Chondrocyte (in vitro differentiated cells): ENCODE measurements around the gene PNPLA6. TPM values are rescaled to one million over a fixed set of nuclear protein-coding genes. Genes with fewer than 3 reads are reported as not detected.

ENCODE experiments used
- DNase-seq: peaks from one replicate; pipeline ENCODE4 v3.0.0; 2021; ENCODE audit warnings: mixed read lengths, low spot score
- H3K27ac Mint-ChIP-seq: one replicate; pipeline ENCODE4 v1.8.0; 2021; ENCODE audit warnings: mild to moderate bottlenecking, moderate library complexity, mixed read lengths; ENCODE audit not compliant: unreplicated experiment
- H3K27me3 Mint-ChIP-seq: 2 replicates; pipeline ENCODE4 v1.8.0; 2021; ENCODE audit warnings: low read depth, mixed read lengths
- H3K36me3 Mint-ChIP-seq: 2 replicates; pipeline ENCODE4 v1.8.0; 2021; ENCODE audit warnings: low read depth, mixed read lengths
- H3K4me1 Mint-ChIP-seq: 2 replicates; pipeline ENCODE4 v1.8.0; 2021; ENCODE audit warnings: low read depth, mild to moderate bottlenecking, mixed read lengths
- H3K4me3 Mint-ChIP-seq: one replicate; pipeline ENCODE4 v1.8.0; 2021; ENCODE audit warnings: mild to moderate bottlenecking, moderate library complexity, mixed read lengths; ENCODE audit not compliant: unreplicated experiment
- H3K9me3 Mint-ChIP-seq: 2 replicates; pipeline ENCODE4 v1.8.0; 2021; ENCODE audit warnings: low read depth, mixed read lengths
- CTCF ChIP-seq: fragments of 200-600 bp; sonication (generic); IDR thresholded peaks from 2 replicates; pipeline ENCODE4 v1.5.0; 2021; ENCODE audit warnings: antibody characterized with exemption, mild to moderate bottlenecking, moderate library complexity
- total RNA-seq: library from RNA; stranded (reverse); gene quantifications from 3 replicates; pipeline ENCODE4 v1.2.1, GENCODE V29; 2021

Gene PNPLA6
- total RNA-seq, 1 donor from 2014 or later: 87.9 TPM

- no peak overlapping the region for H3K27ac Mint-ChIP-seq
- H3K27me3 Mint-ChIP-seq: no peaks in the 10 kb centered on the region
- no peaks in the 10 kb centered on the region for H3K9me3 Mint-ChIP-seq
- TF ChIP-seq CTCF: no peak
- H3K4me3 Mint-ChIP-seq: no peak overlapping the region
- no peak for DNase-seq
- H3K4me1 Mint-ChIP-seq: peaks cover 4% of the 10 kb centered on the region
- no peaks in the 10 kb centered on the region for H3K36me3 Mint-ChIP-seq
Measured at GRCh38 chr19:7509625-7510024, 25.9 kb upstream of the PNPLA6 start.

GRCh38 chr19:7512400-7512851 is 23.1 kb upstream of the PNPLA6 start:
- TF ChIP-seq CTCF: no peak
- no peaks in the 10 kb centered on the region for H3K27me3 Mint-ChIP-seq
- H3K4me3 Mint-ChIP-seq: no peak overlapping the region

GRCh38 chr19:7513809-7514642 is 21.5 kb upstream of the PNPLA6 start:
- Mint-ChIP-seq H3K4me3 (no peak overlapping the region), H3K27me3 (no peaks in the 10 kb centered on the region), H3K36me3 (no peaks in the 10 kb centered on the region), H3K4me1 (peaks cover 22% of the 10 kb centered on the region), H3K9me3 (no peaks in the 10 kb centered on the region), H3K27ac (no peak overlapping the region)
- TF ChIP-seq CTCF: no peak
- DNase-seq: no peak

More at GRCh38 chr19:7512400-7512851, 23.1 kb upstream of the PNPLA6 start:
- DNase-seq: no peak
- Mint-ChIP-seq H3K9me3 (no peaks in the 10 kb centered on the region), H3K4me1 (peaks cover 23% of the 10 kb centered on the region), H3K36me3 (no peaks in the 10 kb centered on the region), H3K27ac (no peak overlapping the region)

- no peak for DNase-seq
- Mint-ChIP-seq H3K36me3 (no peaks in the 10 kb centered on the region), H3K27ac (peak overlapping the region; percentile 94), H3K4me1 (peaks cover 22% of the 10 kb centered on the region), H3K9me3 (no peaks in the 10 kb centered on the region), H3K27me3 (no peaks in the 10 kb centered on the region), H3K4me3 (peak overlapping the region; percentile 76)
- TF ChIP-seq CTCF: no peak
Measured at GRCh38 chr19:7515110-7515644, 20.3 kb upstream of the PNPLA6 start.

GRCh38 chr19:7515645-7516151 is 19.8 kb upstream of the PNPLA6 start, which contains the start of gene ZNF358:
ZNF358 (plus strand) TSS chr19:7516103; CDS start chr19:7519243, 3,140 bp downstream.
- Mint-ChIP-seq H3K36me3 (no peaks in the 10 kb centered on the region), H3K27me3 (no peaks in the 10 kb centered on the region), H3K27ac (peak within 1 kb of the TSS; percentile 94), H3K4me3 (peak within 1 kb of the TSS; percentile 81), H3K9me3 (no peaks in the 10 kb centered on the region), H3K4me1 (peaks cover 22% of the 10 kb centered on the region)
- no peak for TF ChIP-seq CTCF
- DNase-seq: no peak
